ENCODE results near the gene TELO2.

The TELO2 gene

DNA sequence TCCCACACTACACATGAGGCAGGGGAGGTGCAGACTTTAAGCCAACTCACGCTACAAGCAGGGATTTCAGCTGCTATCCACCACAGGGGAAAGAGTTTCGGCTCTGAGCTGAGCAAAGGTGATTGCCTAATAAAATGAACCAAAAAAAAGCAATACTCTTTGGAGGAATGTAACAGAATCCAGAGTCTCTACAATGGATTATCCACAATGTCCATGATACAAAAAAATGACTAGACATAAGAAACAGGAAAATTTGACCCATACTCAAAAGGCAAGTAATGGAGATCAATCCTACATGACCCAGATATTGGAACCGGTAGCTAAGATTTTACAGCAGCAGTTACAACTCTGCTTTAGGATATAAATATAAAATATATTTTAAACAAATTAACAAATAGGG, 21.3 kb downstream of the TELO2 start:
- TF ChIP-seq, protein P1, sequence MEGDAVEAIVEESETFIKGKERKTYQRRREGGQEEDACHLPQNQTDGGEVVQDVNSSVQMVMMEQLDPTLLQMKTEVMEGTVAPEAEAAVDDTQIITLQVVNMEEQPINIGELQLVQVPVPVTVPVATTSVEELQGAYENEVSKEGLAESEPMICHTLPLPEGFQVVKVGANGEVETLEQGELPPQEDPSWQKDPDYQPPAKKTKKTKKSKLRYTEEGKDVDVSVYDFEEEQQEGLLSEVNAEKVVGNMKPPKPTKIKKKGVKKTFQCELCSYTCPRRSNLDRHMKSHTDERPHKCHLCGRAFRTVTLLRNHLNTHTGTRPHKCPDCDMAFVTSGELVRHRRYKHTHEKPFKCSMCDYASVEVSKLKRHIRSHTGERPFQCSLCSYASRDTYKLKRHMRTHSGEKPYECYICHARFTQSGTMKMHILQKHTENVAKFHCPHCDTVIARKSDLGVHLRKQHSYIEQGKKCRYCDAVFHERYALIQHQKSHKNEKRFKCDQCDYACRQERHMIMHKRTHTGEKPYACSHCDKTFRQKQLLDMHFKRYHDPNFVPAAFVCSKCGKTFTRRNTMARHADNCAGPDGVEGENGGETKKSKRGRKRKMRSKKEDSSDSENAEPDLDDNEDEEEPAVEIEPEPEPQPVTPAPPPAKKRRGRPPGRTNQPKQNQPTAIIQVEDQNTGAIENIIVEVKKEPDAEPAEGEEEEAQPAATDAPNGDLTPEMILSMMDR (IDR thresholded peaks at IDR 0.05; ENCODE audit: extremely low read depth, insufficient read depth, missing control alignments) = no peak
- in situ Hi-C loops (cut with MboI; ENCODE audit: low pct_unique_long_range_greater_than_20kb, low sequenced_read_pairs, unreplicated experiment) = no loop called here
- no peak for DNase-seq (ENCODE audit: low spot score)

DNA sequence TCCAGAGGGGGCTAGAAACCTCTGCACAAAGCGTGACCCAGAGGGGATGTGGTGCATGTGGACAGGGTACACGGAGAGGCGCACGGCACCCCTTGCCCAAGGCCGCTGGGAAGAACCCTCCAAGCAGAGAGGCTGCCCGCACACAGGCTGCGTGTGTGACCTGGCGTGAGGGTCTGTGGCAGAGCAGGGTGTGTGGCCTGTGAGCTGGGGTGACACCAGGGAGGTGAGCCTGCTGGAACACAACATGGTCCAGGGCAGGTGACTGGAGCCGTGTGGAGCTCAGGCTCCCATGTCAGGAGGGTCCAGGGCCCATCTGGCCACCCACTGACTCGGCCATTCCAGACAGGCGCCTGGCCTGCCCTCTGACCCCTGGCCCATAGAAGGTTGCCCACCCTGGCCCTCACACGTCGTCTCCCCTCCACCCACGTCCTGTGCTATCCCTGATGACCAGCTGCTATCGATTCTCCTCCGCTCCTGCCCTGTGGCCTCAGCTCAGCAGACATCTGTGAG, 25.5 kb downstream of the TELO2 start:
- TF ChIP-seq, protein P1 (IDR thresholded peaks at IDR 0.05; ENCODE audit: extremely low read depth, insufficient read depth, missing control alignments) = no peak
- in situ Hi-C loops (cut with MboI; ENCODE audit: low pct_unique_long_range_greater_than_20kb, low sequenced_read_pairs, unreplicated experiment) = no loop called here
- no peak for DNase-seq (ENCODE audit: low spot score)

DNA sequence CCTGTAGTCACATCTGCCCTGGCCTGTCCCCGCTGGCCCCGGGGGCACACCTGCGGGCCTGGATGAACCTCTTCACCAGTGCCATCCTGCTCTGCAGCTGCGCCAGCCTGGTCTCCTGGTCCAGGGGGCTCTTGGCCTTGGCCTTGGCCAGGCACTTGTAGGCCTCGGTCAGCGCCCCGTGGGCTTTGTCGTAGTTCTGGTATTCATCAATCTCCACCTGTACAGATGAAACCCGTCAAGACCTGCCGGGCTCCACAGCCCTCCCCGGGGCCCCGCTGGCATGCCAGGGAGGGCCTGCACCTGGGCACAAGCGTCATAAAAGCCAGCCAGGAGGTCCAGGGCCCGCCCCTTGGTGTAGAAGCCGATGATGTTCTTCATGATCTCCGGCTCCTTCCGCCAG, 26.7 kb downstream of the TELO2 start:
- TF ChIP-seq, protein P1 (IDR thresholded peaks at IDR 0.05; ENCODE audit: extremely low read depth, insufficient read depth, missing control alignments) = no peak
- in situ Hi-C loops (cut with MboI; ENCODE audit: low pct_unique_long_range_greater_than_20kb, low sequenced_read_pairs, unreplicated experiment) = no loop called here
- no peak for DNase-seq (ENCODE audit: low spot score)

DNA sequence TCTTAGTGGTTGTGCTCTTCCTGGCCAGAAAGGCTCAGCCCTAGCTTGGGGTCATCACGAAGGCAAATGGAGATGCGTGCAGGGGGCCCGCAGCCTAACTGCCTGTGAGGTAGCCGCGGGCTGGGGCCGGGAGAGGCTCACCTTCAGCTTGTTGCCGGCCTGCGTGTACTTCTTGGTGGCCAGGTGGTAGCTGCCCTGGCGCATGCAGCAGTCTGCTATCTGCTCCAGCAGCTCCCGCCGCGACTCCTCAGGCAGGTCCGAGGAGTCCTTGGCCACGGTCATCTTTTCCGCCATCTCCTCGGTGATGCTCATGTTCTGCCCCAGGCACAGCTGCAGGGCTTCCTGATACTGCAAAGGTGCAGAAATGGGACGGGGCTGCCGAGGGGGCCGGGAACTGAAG, 27.3 kb downstream of the TELO2 start:
- in situ Hi-C loops (cut with MboI; ENCODE audit: low pct_unique_long_range_greater_than_20kb, low sequenced_read_pairs, unreplicated experiment) = no loop called here
- DNase-seq (ENCODE audit: low spot score) = no peak
- TF ChIP-seq, protein P1 (IDR thresholded peaks at IDR 0.05; ENCODE audit: extremely low read depth, insufficient read depth, missing control alignments) = no peak

DNA sequence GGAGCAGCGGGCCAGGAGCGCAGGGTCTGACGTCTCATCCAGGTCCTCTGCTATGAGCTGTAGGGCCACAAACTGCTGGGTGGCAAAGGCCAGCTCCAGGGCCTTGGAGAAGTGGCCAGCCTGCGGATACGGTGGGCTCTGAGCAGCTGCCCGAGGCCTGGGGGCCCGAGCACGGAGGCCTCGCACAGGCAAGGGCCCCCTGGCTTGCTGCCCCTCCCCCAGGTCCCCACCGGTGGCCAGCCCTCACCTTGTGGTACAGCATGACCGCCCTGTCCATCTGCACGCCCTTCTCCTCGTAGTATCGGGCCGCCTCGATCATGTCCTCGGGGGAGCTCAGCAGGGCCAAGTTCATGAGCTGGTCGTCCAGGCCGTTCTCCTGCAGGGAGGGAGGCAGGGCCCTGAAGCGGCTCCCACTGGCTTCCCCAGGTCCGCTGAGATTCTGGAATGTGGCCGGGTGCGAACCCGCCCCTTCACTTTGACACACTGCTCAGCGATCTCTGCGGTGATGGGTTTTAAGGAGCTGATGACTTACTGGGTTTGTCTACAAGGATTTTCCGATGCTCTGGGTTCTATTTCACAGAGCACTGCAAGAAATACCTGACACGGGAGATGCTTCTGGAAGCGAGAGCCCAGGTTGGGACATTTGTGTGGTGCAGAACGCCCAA, 30.6 kb downstream of the TELO2 start:
- in situ Hi-C loops (cut with MboI; ENCODE audit: low pct_unique_long_range_greater_than_20kb, low sequenced_read_pairs, unreplicated experiment) = no loop called here
- TF ChIP-seq, protein P1 (IDR thresholded peaks at IDR 0.05; ENCODE audit: extremely low read depth, insufficient read depth, missing control alignments) = no peak
- no peak for DNase-seq (ENCODE audit: low spot score)

- DNase-seq (ENCODE audit: low spot score) = no peak
- in situ Hi-C loops (cut with MboI; ENCODE audit: low pct_unique_long_range_greater_than_20kb, low sequenced_read_pairs, unreplicated experiment) = no loop called here
- TF ChIP-seq, protein P1 (IDR thresholded peaks at IDR 0.05; ENCODE audit: extremely low read depth, insufficient read depth, missing control alignments) = no peak
Measured at GRCh38 chr16:1524366-1524765, 31.2 kb downstream of the TELO2 start.

All from GM13977 (cell line).